ENCODE results near the gene ZNF341.

DNA sequence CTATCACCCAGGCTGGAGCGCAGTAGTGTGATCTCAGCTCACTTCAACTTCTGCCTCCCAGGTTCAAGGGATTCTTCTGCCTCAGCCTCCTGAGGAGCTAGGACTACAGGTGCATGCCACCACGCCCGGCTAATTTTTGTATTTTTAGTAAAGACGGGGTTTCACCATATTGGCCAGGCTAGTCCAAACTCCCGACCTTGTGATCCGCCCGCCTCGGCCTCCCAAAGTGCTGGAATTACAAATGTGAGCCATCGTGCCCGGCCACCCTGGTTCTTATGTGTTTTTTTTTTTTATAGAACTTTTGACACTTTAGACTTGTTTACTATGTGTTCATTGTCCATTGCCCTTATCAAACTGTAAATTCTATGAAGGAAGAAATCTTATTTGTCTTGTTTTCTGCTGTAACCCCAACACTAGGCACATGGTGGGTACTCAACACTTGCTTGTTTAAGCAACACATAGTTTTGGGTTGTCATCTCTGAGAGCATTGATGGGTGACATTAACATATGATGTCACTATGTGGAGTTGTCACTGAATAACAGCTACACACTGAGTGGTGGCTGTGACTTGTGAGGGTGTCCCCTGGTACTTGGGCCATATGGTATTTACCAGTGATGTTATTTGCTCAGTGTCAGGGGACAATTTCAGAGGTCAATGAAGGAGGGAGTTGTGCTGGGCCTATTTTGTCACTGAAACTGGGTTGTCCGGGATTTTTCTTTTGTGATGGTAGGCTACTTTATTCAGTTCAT is 10.2 kb upstream of the ZNF341 start:
- TF ChIP-seq, protein P1, sequence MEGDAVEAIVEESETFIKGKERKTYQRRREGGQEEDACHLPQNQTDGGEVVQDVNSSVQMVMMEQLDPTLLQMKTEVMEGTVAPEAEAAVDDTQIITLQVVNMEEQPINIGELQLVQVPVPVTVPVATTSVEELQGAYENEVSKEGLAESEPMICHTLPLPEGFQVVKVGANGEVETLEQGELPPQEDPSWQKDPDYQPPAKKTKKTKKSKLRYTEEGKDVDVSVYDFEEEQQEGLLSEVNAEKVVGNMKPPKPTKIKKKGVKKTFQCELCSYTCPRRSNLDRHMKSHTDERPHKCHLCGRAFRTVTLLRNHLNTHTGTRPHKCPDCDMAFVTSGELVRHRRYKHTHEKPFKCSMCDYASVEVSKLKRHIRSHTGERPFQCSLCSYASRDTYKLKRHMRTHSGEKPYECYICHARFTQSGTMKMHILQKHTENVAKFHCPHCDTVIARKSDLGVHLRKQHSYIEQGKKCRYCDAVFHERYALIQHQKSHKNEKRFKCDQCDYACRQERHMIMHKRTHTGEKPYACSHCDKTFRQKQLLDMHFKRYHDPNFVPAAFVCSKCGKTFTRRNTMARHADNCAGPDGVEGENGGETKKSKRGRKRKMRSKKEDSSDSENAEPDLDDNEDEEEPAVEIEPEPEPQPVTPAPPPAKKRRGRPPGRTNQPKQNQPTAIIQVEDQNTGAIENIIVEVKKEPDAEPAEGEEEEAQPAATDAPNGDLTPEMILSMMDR (IDR thresholded peaks at IDR 0.05; ENCODE audit: low read depth, low read length): no peak
- no peak for TF ChIP-seq EZH2phosphoT487 (IDR thresholded peaks at IDR 0.05; ENCODE audit: low read depth)
